ENCODE data around the gene LRRC14B. TPM values are rescaled to one million over a fixed set of nuclear protein-coding genes. Genes with fewer than 3 reads are reported as not detected.

The LRRC14B gene
- total RNA-seq, 2 donors from 2014 or later: not detected

GRCh38 chr5:172421-172820 lies 18.9 kb upstream of the LRRC14B start:
- no peaks in the 10 kb centered on the region for H3K27me3 ChIP-seq
- H3K4me1 ChIP-seq: no peaks in the 10 kb centered on the region
- WGBS, 2 donors: 73 to 80% methylated on average over 10 to 13 of the region's 13 CpGs
- TF ChIP-seq CTCF (IDR thresholded peaks at IDR 0.05): no peak
- no peak for TF ChIP-seq POLR2A (IDR thresholded peaks at IDR 0.05)
- intact Hi-C loops (cut with DNase I): no loop called here
- H3K4me3 ChIP-seq: no peak overlapping the region
- no peak overlapping the region for H3K27ac ChIP-seq
- no peaks in the 10 kb centered on the region for H3K9me3 ChIP-seq
- H3K36me3 ChIP-seq (replicated peaks in 1 of 2; ENCODE audit: insufficient read depth in 1 of 2, low read depth in 2 of 2): no peaks in the 10 kb centered on the region
- no peak for DNase-seq
- ATAC-seq: no peak

GRCh38 chr5:172841-173251 lies 18.4 kb upstream of the LRRC14B start:
- no peak for ATAC-seq
- WGBS, 2 donors: 67 to 74% methylated on average over 13 to 17 of the region's 17 CpGs
- H3K36me3 ChIP-seq (replicated peaks in 1 of 2; ENCODE audit: insufficient read depth in 1 of 2, low read depth in 2 of 2): no peaks in the 10 kb centered on the region
- TF ChIP-seq CTCF (IDR thresholded peaks at IDR 0.05) (no peak), POLR2A (IDR thresholded peaks at IDR 0.05) (no peak)
- no peak overlapping the region for H3K27ac ChIP-seq
- intact Hi-C loops (cut with DNase I): no loop called here
- no peak overlapping the region for H3K4me3 ChIP-seq
- no peaks in the 10 kb centered on the region for H3K9me3 ChIP-seq
- no peaks in the 10 kb centered on the region for H3K27me3 ChIP-seq
- H3K4me1 ChIP-seq: no peaks in the 10 kb centered on the region
- DNase-seq: no peak

- no peaks in the 10 kb centered on the region for H3K36me3 ChIP-seq (replicated peaks in 1 of 2; ENCODE audit: insufficient read depth in 1 of 2, low read depth in 2 of 2)
- WGBS, 2 donors: 72 to 73% methylated on average over 20 of the region's 22 CpGs
- H3K4me1 ChIP-seq: no peaks in the 10 kb centered on the region
- no peak for DNase-seq
- no peak for ATAC-seq
- no peaks in the 10 kb centered on the region for H3K27me3 ChIP-seq
- no peak overlapping the region for H3K27ac ChIP-seq
- no peak overlapping the region for H3K4me3 ChIP-seq
- intact Hi-C loops (cut with DNase I): no loop called here
- no peaks in the 10 kb centered on the region for H3K9me3 ChIP-seq
- no peak for TF ChIP-seq POLR2A (IDR thresholded peaks at IDR 0.05)
These were observed 17.7 kb upstream of the LRRC14B start for GRCh38 chr5:173392-174290.

GRCh38 chr5:174291-174600 lies 17.0 kb upstream of the LRRC14B start:
- intact Hi-C loops (cut with DNase I): no loop called here
- ATAC-seq (no peak), DNase-seq (no peak)
- Histone ChIP-seq H3K4me3 (no peak overlapping the region), H3K27ac (no peak overlapping the region), H3K4me1 (no peaks in the 10 kb centered on the region), H3K36me3 (replicated peaks in 1 of 2; ENCODE audit: insufficient read depth in 1 of 2, low read depth in 2 of 2) (no peaks in the 10 kb centered on the region), H3K9me3 (no peaks in the 10 kb centered on the region), H3K27me3 (no peaks in the 10 kb centered on the region)
- 67 to 78% methylated on average over 4 to 5 of the region's 5 CpGs for WGBS, 2 donors
- TF ChIP-seq CTCF (IDR thresholded peaks at IDR 0.05) (no peak), POLR2A (IDR thresholded peaks at IDR 0.05) (no peak)

GRCh38 chr5:174876-175465 lies 16.3 kb upstream of the LRRC14B start:
- intact Hi-C loops (cut with DNase I): no loop called here
- no peaks in the 10 kb centered on the region for H3K9me3 ChIP-seq
- DNase-seq: no peak
- no peak for ATAC-seq
- no peak overlapping the region for H3K4me3 ChIP-seq
- no peaks in the 10 kb centered on the region for H3K4me1 ChIP-seq
- no peak overlapping the region for H3K27ac ChIP-seq
- 78 to 80% methylated on average over 13 to 16 of the region's 16 CpGs for WGBS, 2 donors
- TF ChIP-seq POLR2A (IDR thresholded peaks at IDR 0.05): no peak
- TF ChIP-seq CTCF (IDR thresholded peaks at IDR 0.05): no peak
- no peaks in the 10 kb centered on the region for H3K27me3 ChIP-seq
- no peaks in the 10 kb centered on the region for H3K36me3 ChIP-seq (replicated peaks in 1 of 2; ENCODE audit: insufficient read depth in 1 of 2, low read depth in 2 of 2)

Data from body of pancreas (tissue), 4 donors.